GM18858 (cell line): ENCODE results near the gene DUOX1.
"Not testable (repeated sequence)": the region's sequence is repeated elsewhere in the genome, so short reads cannot be mapped to it uniquely, and the experiment has no call there.

Experiments
- ATAC-seq: cut with Tn5 transposase; IDR thresholded peaks from one replicate; pipeline ENCODE4 v1.9.1; 2021; ENCODE audit not compliant: unreplicated experiment

DUOX1 gene

DNA sequence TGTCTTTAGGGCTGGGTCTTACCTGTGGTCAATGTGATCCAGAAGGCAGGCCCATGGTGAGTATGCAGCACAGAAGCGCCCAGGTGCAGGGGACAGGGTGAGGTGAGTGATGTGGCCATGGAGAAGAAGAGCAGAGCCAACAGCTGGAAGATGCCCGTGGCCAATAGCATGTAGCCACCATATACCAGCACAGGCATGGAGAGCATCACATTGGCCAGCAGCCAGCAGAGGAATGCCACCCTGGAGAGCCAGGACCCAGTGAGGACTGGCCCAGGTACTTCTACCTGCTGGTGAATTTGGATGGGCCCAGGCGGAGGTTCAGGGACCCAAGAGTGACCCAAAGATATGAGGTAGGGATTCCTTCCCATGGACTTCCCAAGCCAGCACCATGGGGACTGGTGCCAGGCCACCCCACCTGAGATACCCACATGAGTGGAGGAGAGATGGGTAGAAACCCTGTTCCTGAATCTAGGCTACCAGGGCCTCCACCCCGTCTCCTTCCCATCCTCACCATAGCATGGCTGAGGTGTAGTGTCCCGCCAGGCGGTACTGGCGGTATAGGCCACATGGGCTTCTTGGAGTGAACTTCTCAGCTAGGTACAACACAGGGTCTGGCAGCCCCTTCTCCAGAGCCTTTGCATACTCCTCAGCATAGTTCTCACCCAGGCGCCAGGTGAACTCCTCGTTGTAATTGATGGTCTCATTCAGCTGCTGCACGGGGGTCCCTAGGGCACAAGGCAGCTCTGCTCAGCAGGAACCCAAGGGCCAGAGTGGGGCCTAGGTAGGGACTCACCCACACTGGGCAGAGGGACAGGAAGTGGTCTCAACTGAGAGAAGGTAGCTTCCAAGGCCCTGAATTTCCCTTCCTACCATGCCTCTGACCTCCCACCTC is 9.5 kb upstream of the DUOX1 start:
- no peak for ATAC-seq

GRCh38 chr15:45121020-45121419 is 8.8 kb upstream of the DUOX1 start:
- ATAC-seq = no peak

DNA sequence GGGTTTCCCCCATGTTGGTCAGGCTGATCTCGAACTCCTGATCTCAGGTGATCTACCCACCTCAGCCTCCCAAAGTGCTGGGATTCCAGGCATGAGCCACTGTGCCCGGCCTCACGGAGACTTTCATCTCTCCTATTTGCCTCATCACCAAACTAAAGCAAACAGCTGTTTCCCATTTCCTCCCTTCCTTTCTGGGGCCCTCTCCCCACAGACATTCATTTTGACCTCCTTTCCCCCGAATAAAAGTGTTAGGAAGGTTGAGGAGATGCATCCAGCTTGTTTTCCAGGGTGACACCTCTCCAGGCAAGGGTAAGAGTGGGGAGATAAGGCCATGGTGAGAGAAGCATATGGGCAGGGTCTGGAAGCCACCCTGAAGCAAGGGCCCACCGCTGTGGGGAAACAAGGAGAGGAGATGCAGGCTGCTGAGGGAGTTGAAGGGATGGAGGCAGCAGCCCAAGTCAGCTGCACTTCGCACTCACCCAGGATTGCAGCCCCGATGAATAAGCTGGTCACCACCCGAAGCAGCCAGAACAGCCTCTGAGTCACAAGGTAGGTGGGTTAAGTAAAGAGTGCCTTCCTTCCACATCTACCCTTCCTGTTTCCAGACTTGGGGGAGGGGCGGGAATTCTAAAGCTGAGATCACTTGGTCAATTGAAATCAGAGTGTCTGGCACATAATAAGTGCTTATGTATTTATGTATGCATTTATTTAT is 7.9 kb upstream of the DUOX1 start:
- no peak for ATAC-seq

- no peak for ATAC-seq
Observed at GRCh38 chr15:45122719-45123118, 7.1 kb upstream of the DUOX1 start.

DNA sequence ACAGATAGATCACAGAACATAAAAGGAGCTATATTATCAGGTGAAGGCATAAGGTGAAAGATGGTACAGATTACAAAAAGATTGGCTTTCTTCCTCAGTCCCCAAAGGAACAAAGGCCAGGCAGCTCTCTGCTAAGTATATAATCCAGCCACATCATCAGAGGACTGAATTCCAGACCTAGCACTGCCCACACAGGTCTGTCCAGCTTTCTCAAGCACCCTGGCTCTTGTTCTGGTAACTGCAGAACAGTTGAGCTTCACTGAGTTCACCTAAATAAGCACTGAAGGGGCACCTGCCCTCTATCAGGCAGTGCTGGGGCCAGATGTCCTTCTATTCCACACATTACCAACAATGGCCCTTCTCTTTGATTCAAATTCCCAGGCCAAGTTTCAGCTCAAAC is 6.4 kb upstream of the DUOX1 start:
- no peak for ATAC-seq

DNA sequence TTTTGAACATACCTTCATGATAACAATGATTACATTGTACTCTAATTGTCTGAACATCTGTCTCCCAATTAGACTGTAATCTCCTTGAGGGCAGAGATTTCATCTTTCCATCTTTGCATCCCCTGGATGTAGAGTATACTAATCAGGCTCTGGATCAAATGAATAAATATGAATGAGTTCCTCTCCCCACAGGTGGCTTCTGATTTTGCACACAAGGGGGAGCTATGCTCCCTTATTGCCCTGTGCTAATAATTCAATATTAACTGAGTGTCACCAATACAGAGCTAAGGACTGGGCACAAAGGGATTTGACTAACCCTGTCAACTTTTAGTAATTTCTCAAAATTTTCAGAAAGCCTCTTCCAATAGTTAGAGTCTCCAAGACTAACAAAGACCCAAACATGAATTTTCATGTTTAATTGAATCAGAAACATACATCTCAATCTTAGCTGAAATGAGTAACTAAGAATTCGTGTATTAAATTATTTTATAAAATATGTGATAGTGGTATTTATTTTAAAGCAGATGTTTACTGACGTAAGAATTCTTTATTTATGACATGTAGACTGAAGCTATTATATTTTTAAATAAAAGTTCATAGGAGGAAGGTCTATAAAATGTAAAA is 3.1 kb upstream of the DUOX1 start:
- ATAC-seq = no peak

DNA sequence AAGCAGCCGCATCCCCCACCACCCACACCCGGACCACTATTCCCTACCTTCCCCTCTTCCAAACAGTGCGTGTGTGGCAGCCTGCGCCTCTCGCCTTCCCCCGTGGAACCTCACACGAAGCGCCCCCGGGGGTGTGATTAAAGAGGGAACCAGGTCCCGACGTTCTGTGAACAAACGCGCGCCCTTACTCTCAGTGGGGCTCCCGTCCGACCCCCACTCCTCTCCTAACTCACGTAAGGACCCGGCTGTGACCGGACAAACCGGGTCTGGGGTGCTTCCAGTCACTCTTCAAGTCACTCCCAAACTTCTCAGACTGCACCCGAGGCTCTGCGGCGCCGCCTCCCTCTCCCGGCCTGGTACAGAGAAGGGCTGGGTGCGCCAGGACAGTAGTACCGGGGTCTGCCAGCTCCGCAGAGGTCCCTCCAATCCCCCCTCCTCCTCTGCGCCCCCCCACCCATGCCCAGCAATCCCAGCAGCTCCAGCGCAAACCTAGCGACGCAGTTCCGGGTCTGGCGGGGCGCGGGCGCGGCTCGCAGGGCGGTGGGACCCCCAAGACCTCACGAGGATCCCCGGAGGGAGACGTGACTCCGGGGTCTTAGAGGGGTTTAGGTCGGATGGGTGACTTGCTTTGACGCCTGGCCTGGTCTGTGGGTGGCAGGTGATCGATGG is 689 bp upstream of the DUOX1 start:
- ATAC-seq = no peak

DNA sequence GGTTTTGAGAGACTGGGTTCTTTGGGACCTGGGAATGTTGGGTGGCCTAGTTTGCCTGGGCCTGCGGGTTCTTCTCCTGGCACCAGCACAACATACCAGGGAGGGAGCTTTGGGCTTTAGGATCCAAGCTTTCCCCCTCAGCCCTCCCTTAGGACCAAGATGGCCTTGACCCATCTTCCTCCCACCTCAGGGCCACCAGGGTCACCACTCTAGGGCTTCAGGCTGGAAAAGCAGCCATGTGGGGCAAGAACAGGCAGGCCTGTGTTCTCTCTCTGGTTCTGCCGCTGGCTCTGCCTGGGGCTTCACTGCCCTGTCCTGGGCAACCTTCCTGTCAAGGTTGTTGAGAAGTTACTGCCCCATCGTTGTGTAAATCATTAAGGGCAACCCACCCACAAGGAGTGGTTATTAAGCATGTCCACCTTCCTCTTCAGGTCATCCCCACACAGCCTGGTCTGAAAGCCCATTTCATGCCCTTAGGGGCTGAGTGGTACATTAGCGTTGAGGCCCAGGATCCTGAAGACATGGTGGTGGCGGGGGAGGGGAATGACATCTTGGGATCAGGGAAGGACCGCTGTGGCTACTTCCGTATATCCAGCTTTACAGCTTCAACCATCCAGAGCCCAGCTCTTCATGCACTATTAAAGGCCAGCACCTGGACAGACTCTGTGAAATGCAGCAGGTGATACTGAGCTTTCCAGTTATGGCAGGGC is 652 bp downstream of the DUOX1 start:
- no peak for ATAC-seq

- ATAC-seq = no peak
Observed at GRCh38 chr15:45131510-45131909, 1.7 kb downstream of the DUOX1 start.

- ATAC-seq = no peak
Observed at GRCh38 chr15:45132844-45133560, 3.2 kb downstream of the DUOX1 start.

GRCh38 chr15:45133561-45133920 is 3.7 kb downstream of the DUOX1 start:
- no peak for ATAC-seq

GRCh38 chr15:45134046-45134445 is 4.3 kb downstream of the DUOX1 start:
- ATAC-seq = no peak

DNA sequence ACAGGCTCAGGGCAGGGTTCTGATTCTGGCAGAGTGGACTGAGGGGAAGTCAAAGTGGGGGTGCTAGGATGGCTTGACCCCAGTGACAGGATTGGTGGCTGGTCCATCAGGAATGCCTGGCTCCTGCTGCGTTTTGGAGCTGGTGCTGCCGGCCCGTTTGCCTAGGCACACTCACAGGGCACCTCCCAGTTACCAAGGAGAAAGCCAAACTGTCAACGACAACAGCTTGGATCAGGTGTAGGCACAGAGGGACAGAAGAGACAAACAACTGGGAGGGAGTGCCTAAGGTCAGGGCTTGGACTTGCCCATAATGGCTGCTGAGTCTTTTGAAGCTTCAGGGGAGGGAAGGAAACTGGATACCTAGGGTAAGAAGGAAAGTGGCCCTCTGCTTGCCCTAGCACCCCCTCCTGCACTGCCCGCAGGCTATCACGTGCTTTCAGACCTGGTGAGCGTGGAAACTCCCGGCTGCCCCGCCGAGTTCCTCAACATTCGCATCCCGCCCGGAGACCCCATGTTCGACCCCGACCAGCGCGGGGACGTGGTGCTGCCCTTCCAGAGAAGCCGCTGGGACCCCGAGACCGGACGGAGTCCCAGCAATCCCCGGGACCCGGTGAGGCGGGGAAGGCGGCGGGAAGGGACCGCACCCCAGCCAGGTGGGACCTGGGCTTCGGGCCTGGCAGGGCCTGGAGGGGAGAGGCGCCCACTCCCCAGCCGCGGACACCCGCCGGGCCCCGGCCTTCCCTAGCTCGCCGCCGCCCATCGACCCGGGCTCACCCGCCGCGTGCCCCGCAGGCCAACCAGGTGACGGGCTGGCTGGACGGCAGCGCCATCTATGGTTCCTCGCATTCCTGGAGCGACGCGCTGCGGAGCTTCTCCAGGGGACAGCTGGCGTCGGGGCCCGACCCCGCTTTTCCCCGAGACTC is 5.1 kb downstream of the DUOX1 start:
- no peak for ATAC-seq

DNA sequence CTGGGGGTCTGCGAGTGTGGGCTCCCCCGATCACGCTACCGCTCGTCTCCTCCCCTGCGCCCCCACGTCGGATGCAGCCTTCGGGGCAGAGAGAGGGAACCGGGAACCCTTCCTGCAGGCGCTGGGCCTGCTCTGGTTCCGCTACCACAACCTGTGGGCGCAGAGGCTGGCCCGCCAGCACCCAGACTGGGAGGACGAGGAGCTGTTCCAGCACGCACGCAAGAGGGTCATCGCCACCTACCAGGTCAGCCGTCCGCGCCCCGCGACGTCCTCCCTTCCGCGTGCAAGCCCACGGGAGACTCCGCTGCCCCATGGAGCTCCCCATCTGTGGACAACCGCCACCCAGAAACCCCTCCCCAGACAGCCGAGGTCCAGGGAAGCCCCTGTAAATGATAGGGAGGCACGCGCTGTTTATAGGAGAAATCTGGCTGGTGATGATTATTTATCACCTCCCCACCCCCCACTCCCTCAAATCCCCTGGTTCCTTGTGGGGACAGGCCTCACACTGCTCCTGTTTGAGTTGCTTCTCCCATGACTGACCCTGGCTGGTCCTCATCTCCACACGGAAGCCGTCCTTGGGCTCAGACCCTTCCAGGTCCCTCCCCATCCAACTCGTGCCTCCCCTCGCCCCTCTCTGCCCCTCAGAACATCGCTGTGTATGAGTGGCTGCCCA is 6.0 kb downstream of the DUOX1 start:
- not testable (repeated sequence) for ATAC-seq

DNA sequence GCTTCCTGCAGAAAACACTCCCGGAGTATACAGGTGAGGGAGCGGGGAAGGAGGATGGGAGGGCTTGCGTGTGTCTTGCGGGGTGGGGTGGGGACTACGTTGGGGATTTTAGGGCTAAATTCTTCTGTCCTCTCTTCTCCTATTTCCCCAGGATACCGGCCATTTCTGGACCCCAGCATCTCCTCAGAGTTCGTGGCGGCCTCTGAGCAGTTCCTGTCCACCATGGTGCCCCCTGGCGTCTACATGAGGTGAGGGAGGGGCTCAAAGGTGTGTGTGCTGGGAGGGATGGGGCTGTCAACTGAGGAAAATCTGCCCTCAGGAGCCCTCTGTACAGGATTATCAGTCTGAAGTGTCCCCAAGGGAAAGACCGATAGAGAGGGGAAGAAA is 6.6 kb downstream of the DUOX1 start:
- ATAC-seq = no peak

DNA sequence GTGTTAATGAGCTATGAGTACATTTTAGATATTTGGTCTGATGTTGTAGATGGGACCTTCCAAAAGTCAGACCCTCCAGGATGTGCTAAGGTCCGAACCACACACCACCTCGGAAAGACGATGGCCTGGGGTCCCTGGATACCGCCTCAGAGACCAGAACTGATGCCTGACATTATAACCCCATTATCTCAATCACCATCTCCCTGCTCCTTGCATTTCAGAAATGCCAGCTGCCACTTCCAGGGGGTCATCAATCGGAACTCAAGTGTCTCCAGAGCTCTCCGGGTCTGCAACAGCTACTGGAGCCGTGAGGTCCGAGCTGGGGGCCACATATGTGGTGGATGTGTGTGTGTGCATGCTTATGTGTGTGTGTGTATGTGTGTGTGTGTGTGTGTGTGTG is 7.9 kb downstream of the DUOX1 start:
- ATAC-seq = no peak

GRCh38 chr15:45138814-45139765 is 9.3 kb downstream of the DUOX1 start:
- ATAC-seq = no peak
